Retinal pigment epithelial cell (primary cell): ENCODE data around the gene PFN4.
"Not testable (repeated sequence)": the region's sequence is repeated elsewhere in the genome, so short reads cannot be mapped to it uniquely, and the experiment has no call there.

Source experiments
- DNase-seq: peaks from one replicate; pipeline ENCODE4 v3.0.0-alpha.2; 2010; ENCODE audit warnings: low read depth
- H3K4me3 ChIP-seq: 2 replicates; pipeline ENCODE4 v1.5.1; 2011; ENCODE audit warnings: mild to moderate bottlenecking, low read length, control low read depth, moderate library complexity
- CTCF ChIP-seq: conservative IDR thresholded peaks from 2 replicates; pipeline ENCODE4 v1.5.1; 2011; ENCODE audit warnings: low read depth, low read length, control low read depth, inconsistent platforms

Gene PFN4

GRCh38 chr2:24104110-24104650, 19.0 kb downstream of the PFN4 start:
- DNase-seq: no peak
- no peak overlapping the region for H3K4me3 ChIP-seq
- no peak for TF ChIP-seq CTCF

GRCh38 chr2:24102677-24103076, 20.5 kb downstream of the PFN4 start:
- no peak for TF ChIP-seq CTCF
- no peak overlapping the region for H3K4me3 ChIP-seq
- DNase-seq: no peak

GRCh38 chr2:24101992-24102391, 21.1 kb downstream of the PFN4 start:
- DNase-seq: no peak
- no peak for TF ChIP-seq CTCF
- no peak overlapping the region for H3K4me3 ChIP-seq

GRCh38 chr2:24100732-24101131, 22.4 kb downstream of the PFN4 start:
- H3K4me3 ChIP-seq, DNase-seq: not testable (repeated sequence)

- H3K4me3 ChIP-seq, DNase-seq: not testable (repeated sequence)
These were observed 27.9 kb downstream of the PFN4 start for GRCh38 chr2:24095171-24095677.

GRCh38 chr2:24093270-24093669, 29.9 kb downstream of the PFN4 start:
- DNase-seq, H3K4me3 ChIP-seq: not testable (repeated sequence)

- TF ChIP-seq CTCF: no peak
- H3K4me3 ChIP-seq: no peak overlapping the region
- no peak for DNase-seq
These were observed 34.2 kb downstream of the PFN4 start for GRCh38 chr2:24088821-24089359.

- no peak for DNase-seq
- H3K4me3 ChIP-seq: no peak overlapping the region
- no peak for TF ChIP-seq CTCF
These were observed 36.1 kb downstream of the PFN4 start for GRCh38 chr2:24087032-24087431.

GRCh38 chr2:24086241-24086640, 36.9 kb downstream of the PFN4 start:
- DNase-seq: no peak
- no peak for TF ChIP-seq CTCF
- no peak overlapping the region for H3K4me3 ChIP-seq
